Right lobe of liver (tissue), 4 donors: ENCODE measurements around the gene A3GALT2.

Source experiments
- POLR2A ChIP-seq: fragments of 450-650 bp; IDR thresholded peaks from one replicate; pipeline ENCODE4 v1.6.1; 2017; ENCODE audit warnings: antibody characterized with exemption, mild to moderate bottlenecking
- TF ChIP-seq, protein P1 (sequence below), 4 donors: fragments of 200-600 bp in 3 of 4; fragments of 450-650 bp in 1 of 4; IDR thresholded peaks; one replicate each; pipeline versions ENCODE4 v1.5.1 to v1.8.0; 2016 to 2022; ENCODE audit warnings: antibody characterized with exemption in 4 of 4, mild to moderate bottlenecking in 2 of 4
- donor health status: DM: no; HTN: no; CAD: no.
- donor health status: DM: no; HTN: no; CAD: no.
- donor health status: DM: no; HTN: yes; CAD: no.

DNA sequence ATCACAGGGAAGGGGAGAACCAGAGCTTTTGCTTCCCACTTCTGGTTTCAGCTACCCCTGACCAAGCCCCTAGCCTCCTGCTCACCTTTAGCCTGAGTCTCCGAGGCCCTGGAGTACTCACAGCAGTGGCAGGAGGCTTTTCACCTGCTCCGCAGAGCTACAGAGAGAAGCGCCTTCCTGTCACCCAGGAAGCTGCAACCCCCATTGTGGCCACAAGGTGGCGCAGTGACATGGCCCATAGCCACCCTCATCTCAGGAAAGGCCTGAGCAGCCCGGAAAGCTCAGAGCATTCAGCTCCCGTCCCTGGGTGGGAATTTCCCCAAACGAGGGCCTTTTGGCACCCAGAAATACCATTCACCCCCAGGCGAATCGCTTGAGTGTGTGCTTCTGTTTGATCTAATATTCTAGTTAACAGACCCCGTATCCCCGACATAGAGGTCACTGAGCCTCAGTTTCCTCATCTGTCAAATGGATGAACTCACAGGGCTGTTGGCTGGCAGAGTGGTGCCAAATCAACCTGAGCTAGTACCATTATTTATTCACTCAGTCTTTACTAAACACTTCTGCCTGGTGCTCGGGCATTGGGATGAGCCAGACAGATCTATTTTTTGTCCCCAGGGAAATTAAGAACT, 25.3 kb downstream of the A3GALT2 start:
- TF ChIP-seq, protein P1, sequence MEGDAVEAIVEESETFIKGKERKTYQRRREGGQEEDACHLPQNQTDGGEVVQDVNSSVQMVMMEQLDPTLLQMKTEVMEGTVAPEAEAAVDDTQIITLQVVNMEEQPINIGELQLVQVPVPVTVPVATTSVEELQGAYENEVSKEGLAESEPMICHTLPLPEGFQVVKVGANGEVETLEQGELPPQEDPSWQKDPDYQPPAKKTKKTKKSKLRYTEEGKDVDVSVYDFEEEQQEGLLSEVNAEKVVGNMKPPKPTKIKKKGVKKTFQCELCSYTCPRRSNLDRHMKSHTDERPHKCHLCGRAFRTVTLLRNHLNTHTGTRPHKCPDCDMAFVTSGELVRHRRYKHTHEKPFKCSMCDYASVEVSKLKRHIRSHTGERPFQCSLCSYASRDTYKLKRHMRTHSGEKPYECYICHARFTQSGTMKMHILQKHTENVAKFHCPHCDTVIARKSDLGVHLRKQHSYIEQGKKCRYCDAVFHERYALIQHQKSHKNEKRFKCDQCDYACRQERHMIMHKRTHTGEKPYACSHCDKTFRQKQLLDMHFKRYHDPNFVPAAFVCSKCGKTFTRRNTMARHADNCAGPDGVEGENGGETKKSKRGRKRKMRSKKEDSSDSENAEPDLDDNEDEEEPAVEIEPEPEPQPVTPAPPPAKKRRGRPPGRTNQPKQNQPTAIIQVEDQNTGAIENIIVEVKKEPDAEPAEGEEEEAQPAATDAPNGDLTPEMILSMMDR (IDR thresholded peaks at IDR 0.05): peak; percentile 92 to 98 (median 96)
- TF ChIP-seq POLR2A: no peak
